IMR-90 (cell line): ENCODE data around the gene DALRD3. TPM values are rescaled to one million over a fixed set of nuclear protein-coding genes. Genes with fewer than 3 reads are reported as not detected.
A peak's percentile ranks its signal among the peaks of the same experiment; 100 is the strongest.

Source experiments
- ATAC-seq: fragments of 200-7000 bp; cut with Tn5 transposase; 2 replicates; pipeline ENCODE4 v1.9.1; 2020; ENCODE audit warnings: low read depth, mild to moderate bottlenecking, moderate library complexity
- BruUV-seq: library from RNA; stranded (reverse); fragments of 400-500 nt; replicated peaks from 2 replicates; lab custom pipeline; 2021; lab: Mats Ljungman, UMichigan
- CTCF ChIA-PET: fragments of 300-600 bp; formaldehyde crosslinking; extraction: SDS; loops from one replicate; lab custom pipeline; 2021; ENCODE audit warnings: antibody characterized with exemption; lab: Yijun Ruan, JAX
- POLR2A ChIA-PET: fragments of 300-600 bp; sonication (Branson Sonifier 250); formaldehyde crosslinking; loops from one replicate; lab custom pipeline; 2022; ENCODE audit warnings: antibody characterized with exemption; ENCODE audit not compliant: unreplicated experiment; lab: Charles Lee
- DNase-seq: peaks from one replicate; pipeline ENCODE4 v3.0.0; 2013
- H2AFZ ChIP-seq: replicated peaks from 2 replicates; pipeline ENCODE3; 2013; ENCODE audit warnings: low read length, mild to moderate bottlenecking; ENCODE audit not compliant: poor library complexity
- H2AK5ac ChIP-seq: 2 replicates; pipeline ENCODE4 v1.6.1; 2013; ENCODE audit warnings: low read depth, low read length, inconsistent platforms
- H2AK9ac ChIP-seq: replicated peaks from 2 replicates; pipeline ENCODE3; 2013; ENCODE audit warnings: mild to moderate bottlenecking, low read depth, low read length, moderate library complexity; ENCODE audit not compliant: poor library complexity
- H2BK120ac ChIP-seq: 2 replicates; pipeline ENCODE4 v1.6.1; 2013; ENCODE audit warnings: low read depth, low read length, inconsistent platforms
- H2BK15ac ChIP-seq: 3 replicates; pipeline ENCODE4 v1.6.1; 2013; ENCODE audit warnings: low read depth, low read length, inconsistent platforms
- H2BK20ac ChIP-seq: 2 replicates; pipeline ENCODE4 v1.6.1; 2013; ENCODE audit warnings: low read depth, mild to moderate bottlenecking, inconsistent platforms, low read length, moderate library complexity
- H2BK5ac ChIP-seq: 2 replicates; pipeline ENCODE4 v1.6.1; 2013; ENCODE audit warnings: mild to moderate bottlenecking, low read depth, low read length, inconsistent platforms; ENCODE audit not compliant: poor library complexity, severe bottlenecking
- H3K14ac ChIP-seq: replicated peaks from 2 replicates; pipeline ENCODE4 v1.6.1; 2013; ENCODE audit warnings: low read depth, low read length, inconsistent platforms
- H3K18ac ChIP-seq: 2 replicates; pipeline ENCODE4 v1.6.1; 2013; ENCODE audit warnings: low read depth, low read length, control low read depth
- H3K23ac ChIP-seq: 2 replicates; pipeline ENCODE4 v1.6.1; 2013; ENCODE audit warnings: low read depth, low read length, inconsistent platforms
- H3K27ac ChIP-seq: 2 replicates; pipeline ENCODE4 v1.5.1; 2013; ENCODE audit warnings: mild to moderate bottlenecking, control low read depth, low read length; ENCODE audit not compliant: insufficient read depth
- H3K27me3 ChIP-seq: 2 replicates; pipeline ENCODE4 v1.6.1; 2013; ENCODE audit warnings: low read length; ENCODE audit not compliant: control insufficient read depth, insufficient read depth
- H3K36me3 ChIP-seq: 2 replicates; pipeline ENCODE4 v1.6.1; 2013; ENCODE audit warnings: low read length, mixed read lengths; ENCODE audit not compliant: control insufficient read depth, insufficient read depth
- H3K4ac ChIP-seq: 2 replicates; pipeline ENCODE4 v1.6.1; 2013; ENCODE audit warnings: low read depth, low read length, inconsistent platforms
- H3K4me1 ChIP-seq: 2 replicates; pipeline ENCODE4 v1.6.1; 2013; ENCODE audit warnings: low read length, mixed read lengths; ENCODE audit not compliant: control insufficient read depth, insufficient read depth
- H3K4me2 ChIP-seq: 2 replicates; pipeline ENCODE4 v1.6.1; 2013; ENCODE audit warnings: low read depth, mild to moderate bottlenecking, control low read depth, low read length, moderate library complexity
- H3K4me3 ChIP-seq: 2 replicates; pipeline ENCODE4 v1.5.1; 2013; ENCODE audit warnings: low read depth, mild to moderate bottlenecking, control low read depth, low read length, moderate library complexity; ENCODE audit not compliant: insufficient read depth
- H3K56ac ChIP-seq: 2 replicates; pipeline ENCODE4 v1.6.1; 2013; ENCODE audit warnings: low read length, inconsistent platforms; ENCODE audit not compliant: insufficient read depth; ENCODE audit errors: extremely low read depth
- H3K79me1 ChIP-seq, 2 experiments: 2 replicates each; pipeline ENCODE4 v1.6.1; 2013; ENCODE audit warnings: low read length in 2 of 2, inconsistent platforms in 1 of 2, low read depth in 1 of 2
- H3K9ac ChIP-seq: 2 replicates; pipeline ENCODE4 v1.6.1; 2013; ENCODE audit warnings: low read depth, low read length, control low read depth
- H3K9me1 ChIP-seq: 2 replicates; pipeline ENCODE4 v1.6.1; 2013; ENCODE audit warnings: low read length, inconsistent platforms; ENCODE audit not compliant: insufficient read depth
- H3K9me3 ChIP-seq: 2 replicates; pipeline ENCODE4 v1.6.1; 2013; ENCODE audit warnings: low read length; ENCODE audit not compliant: control insufficient read depth, insufficient read depth
- H4K20me1 ChIP-seq: 2 replicates; pipeline ENCODE4 v1.6.1; 2013; ENCODE audit warnings: low read length, inconsistent platforms; ENCODE audit not compliant: insufficient read depth
- H4K5ac ChIP-seq: 2 replicates; pipeline ENCODE4 v1.6.1; 2013; ENCODE audit warnings: mild to moderate bottlenecking, low read depth, low read length, control low read depth
- H4K8ac ChIP-seq, 2 experiments: 2 replicates each; pipeline ENCODE4 v1.6.1; 2013; ENCODE audit warnings: low read depth in 2 of 2, low read length in 2 of 2, control low read depth in 1 of 2, inconsistent platforms in 1 of 2
- H4K91ac ChIP-seq: 2 replicates; pipeline ENCODE4 v1.6.1; 2013; ENCODE audit warnings: low read depth, low read length, inconsistent platforms; ENCODE audit not compliant: insufficient read depth
- BHLHE40 ChIP-seq: fragments of 150-350 bp; IDR thresholded peaks from 2 replicates; pipeline ENCODE4 v1.6.1; 2016; ENCODE audit warnings: mild to moderate bottlenecking, low read depth, low read length
- RAD21 ChIP-seq: IDR thresholded peaks from 2 replicates; pipeline ENCODE4 v1.6.1; 2012; ENCODE audit warnings: low read length, improper control_type of control experiment
- WGBS, 2 experiments: methylation state at CpG; one replicate each; pipeline versions ENCODE4 v1.1.5 to v1.1.7; 2013; ENCODE audit warnings: missing lambda C conversion rate in 2 of 2; ENCODE audit not compliant: insufficient read length in 1 of 2; ENCODE audit errors: extremely low coverage in 2 of 2; 5-methylcytosine and 5-hydroxymethylcytosine counted together
- dilution Hi-C: fragments of 300-500 bp; cut with HindIII; formaldehyde crosslinking; loops from one replicate; pipeline ENCODE4 v1.14.3; 2018; ENCODE audit warnings: low sequenced_read_pairs; ENCODE audit not compliant: unreplicated experiment
- in situ Hi-C: fragments of 300-500 bp; cut with MboI; formaldehyde crosslinking; loops from 3 replicates; pipeline ENCODE4 v1.14.3; 2019; ENCODE audit warnings: low sequenced_read_pairs, inconsistent platforms, mixed read lengths
- intact Hi-C: fragments of 100-400 bp; cut with micrococcal nuclease; formaldehyde crosslinking; loops from 2 replicates; pipeline ENCODE4 v1.10.0; 2022
- polyA plus RNA-seq, 3 experiments: library from polyadenylated mRNA; depleted of rRNA; stranded (reverse); fragments of >200 nt; gene quantifications; 2 replicates each; pipeline ENCODE4 v1.2.3, GENCODE V29; 2012; ENCODE audit warnings: low replicate concordance in 1 of 3
- total RNA-seq: library from RNA; depleted of rRNA; stranded (reverse); fragments of >200 nt; gene quantifications from 2 replicates; pipeline ENCODE4 v1.2.3, GENCODE V29; 2012

The DALRD3 gene
- total and polyA plus RNA-seq, 2 of the 4 experiments (the other 2 are of a cell fraction) = 27.8 to 42.2 TPM

GRCh38 chr3:48989126-48989795 is 29.1 kb downstream of the DALRD3 start:
- Histone ChIP-seq H3K9me3 (no peaks in the 10 kb centered on the region), H3K9me1 (peaks cover 7% of the 10 kb centered on the region), H2BK5ac (peak overlapping the region; percentile 90), H4K20me1 (no peaks in the 10 kb centered on the region), H3K79me1 (peaks cover 20 to 39% of the 10 kb centered on the region in 2 experiments), H4K91ac (peak overlapping the region; percentile 80), H2AK5ac (peak overlapping the region; percentile 89), H3K4me3 (peak overlapping the region; percentile 72), H3K4ac (peak overlapping the region; percentile 87), H3K27ac (peak overlapping the region; percentile 92), H3K27me3 (no peaks in the 10 kb centered on the region), H3K18ac (peak overlapping the region; percentile 74), H3K36me3 (peaks cover 11% of the 10 kb centered on the region), H2AK9ac (peak overlapping the region; percentile 96), H3K56ac (peak overlapping the region; percentile 77), H4K8ac (peak overlapping the region; percentile 74 to 79), H4K5ac (peak overlapping the region; percentile 76), H2BK120ac (peak overlapping the region; percentile 71), H3K9ac (peak overlapping the region; percentile 74), H2BK20ac (peak overlapping the region; percentile 63), H3K4me2 (peak overlapping the region; percentile 86), H2AFZ (peak overlapping the region; percentile 96), H3K23ac (peak overlapping the region; percentile 50; the same call in 1 of the 2 replicates), H2BK15ac (peak overlapping the region; percentile 47; the same call in 1 of the 3 replicates), H3K14ac (peak overlapping the region; percentile 84), H3K4me1 (peaks cover 14% of the 10 kb centered on the region)
- BruUV-seq = TSS peak; percentile 84
- 5% methylated on average over 12 of the region's 21 CpGs; no CpG with 5 or more reads in 1 of the 2 experiments for WGBS, 2 experiments
- intact Hi-C loops (loop anchor here (1.0 to 2.0 kb wide), 3 partner anchors 18 to 105 kb away; partner anchors contain the start of genes QRICH1 and WDR6), dilution Hi-C loops (no loop called here), in situ Hi-C loops (no loop called here)
- TF ChIP-seq BHLHE40 (peak; percentile 17; the same call in 1 of the 2 replicates), RAD21 (no peak)
- POLR2A ChIA-PET = interaction anchor here (1.3 kb wide), 1 partner anchor 18 kb away, joined by 9 read pairs; the partner anchor contains the start of gene WDR6
- CTCF ChIA-PET = interaction anchor here (1.0 to 3.2 kb wide), 5 partner anchors 11 to 105 kb away, joined by 3 to 17 read pairs (median 3); partner anchors contain the start of genes NDUFAF3, QRICH1 and WDR6
- peak; percentile 4 for DNase-seq
- ATAC-seq = no peak
